Subcutaneous abdominal adipose tissue (tissue), 5 donors: ENCODE data around the gene SEPTIN14.
"Not testable (repeated sequence)": the region's sequence is repeated elsewhere in the genome, so short reads cannot be mapped to it uniquely, and the experiment has no call there.

Experiments used
- H3K27ac ChIP-seq: one replicate; pipeline ENCODE4 v1.7.0; 2013; ENCODE audit warnings: low read depth, mild to moderate bottlenecking, inconsistent platforms, low read length, moderate library complexity
- H3K27me3 ChIP-seq, 5 donors: one replicate each; pipeline ENCODE4 v1.7.0; 2013; ENCODE audit warnings: low read length in 5 of 5, inconsistent platforms in 1 of 5; ENCODE audit not compliant: control insufficient read depth in 5 of 5, insufficient read depth in 4 of 5
- H3K36me3 ChIP-seq, 5 donors: one replicate each; pipeline ENCODE4 v1.7.0; 2013; ENCODE audit warnings: low read length in 5 of 5; ENCODE audit not compliant: control insufficient read depth in 5 of 5, insufficient read depth in 5 of 5
- H3K4me1 ChIP-seq, 5 donors: one replicate each; pipeline ENCODE4 v1.7.0; 2013; ENCODE audit warnings: low read length in 5 of 5, mild to moderate bottlenecking in 3 of 5, moderate library complexity in 1 of 5; ENCODE audit not compliant: control insufficient read depth in 5 of 5, insufficient read depth in 5 of 5
- H3K4me3 ChIP-seq, 5 donors: one replicate each; pipeline ENCODE4 v1.7.0; 2013; ENCODE audit warnings: low read length in 5 of 5, low read depth in 1 of 5
- H3K9ac ChIP-seq, 5 donors: one replicate each; pipeline ENCODE4 v1.7.0; 2013; ENCODE audit warnings: low read length in 5 of 5, mild to moderate bottlenecking in 4 of 5, moderate library complexity in 3 of 5
- H3K9me3 ChIP-seq, 5 donors: one replicate each; pipeline ENCODE4 v1.7.0; 2013; ENCODE audit warnings: low read length in 5 of 5; ENCODE audit not compliant: control insufficient read depth in 5 of 5
- donor health status: healthy.
- donor health status: healthy.
- donor health status: healthy.
- donor health status: healthy.
- donor health status: healthy.

The SEPTIN14 gene

DNA sequence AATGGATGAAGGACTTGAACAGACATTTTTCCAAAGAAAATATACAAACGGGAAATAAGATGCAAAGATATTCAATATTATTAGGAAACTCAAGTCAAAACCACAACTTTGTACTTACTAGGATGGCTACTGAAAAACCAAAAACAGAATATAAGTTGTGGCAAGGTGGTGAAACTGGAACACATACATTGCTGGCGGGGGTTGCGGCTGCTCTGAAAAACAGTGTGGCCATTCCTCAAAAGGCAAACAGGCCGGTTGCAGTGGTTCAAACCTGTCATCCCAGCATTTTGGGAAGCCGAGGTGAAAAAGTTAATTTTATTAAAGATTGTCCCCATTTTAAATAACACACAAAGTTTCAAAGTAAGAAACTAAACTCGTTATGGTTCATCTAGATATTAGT, 14.8 kb upstream of the SEPTIN14 start:
- H3K9me3 ChIP-seq = no peaks in the 10 kb centered on the region
- no peak overlapping the region for H3K27ac ChIP-seq
- no peak overlapping the region for H3K4me3 ChIP-seq
- no peaks in the 10 kb centered on the region for H3K4me1 ChIP-seq
- H3K9ac ChIP-seq = no peak overlapping the region
- H3K36me3 ChIP-seq = no peaks in the 10 kb centered on the region
- no peaks in the 10 kb centered on the region for H3K27me3 ChIP-seq

GRCh38 chr7:55873765-55874164, 11.2 kb upstream of the SEPTIN14 start:
- no peak overlapping the region for H3K9ac ChIP-seq
- no peak overlapping the region for H3K4me3 ChIP-seq
- H3K27ac ChIP-seq = no peak overlapping the region
- peaks cover 0 to 3% (median 0%) of the 10 kb centered on the region in 5 donors for H3K9me3 ChIP-seq
- no peaks in the 10 kb centered on the region for H3K27me3 ChIP-seq
- no peaks in the 10 kb centered on the region for H3K36me3 ChIP-seq
- H3K4me1 ChIP-seq = no peaks in the 10 kb centered on the region

GRCh38 chr7:55871932-55872485, 9.5 kb upstream of the SEPTIN14 start:
- H3K9ac ChIP-seq = no peak overlapping the region
- H3K27ac ChIP-seq = no peak overlapping the region
- no peaks in the 10 kb centered on the region for H3K4me1 ChIP-seq
- no peak overlapping the region for H3K4me3 ChIP-seq
- H3K9me3 ChIP-seq = peaks cover 0 to 3% (median 0%) of the 10 kb centered on the region in 5 donors
- no peaks in the 10 kb centered on the region for H3K27me3 ChIP-seq
- H3K36me3 ChIP-seq = no peaks in the 10 kb centered on the region

- not testable (repeated sequence) for H3K4me1 ChIP-seq, H3K27ac ChIP-seq, H3K9ac ChIP-seq, H3K27me3 ChIP-seq, H3K36me3 ChIP-seq, H3K9me3 ChIP-seq, H3K4me3 ChIP-seq
These were observed 6.4 kb upstream of the SEPTIN14 start for GRCh38 chr7:55868989-55869388.

DNA sequence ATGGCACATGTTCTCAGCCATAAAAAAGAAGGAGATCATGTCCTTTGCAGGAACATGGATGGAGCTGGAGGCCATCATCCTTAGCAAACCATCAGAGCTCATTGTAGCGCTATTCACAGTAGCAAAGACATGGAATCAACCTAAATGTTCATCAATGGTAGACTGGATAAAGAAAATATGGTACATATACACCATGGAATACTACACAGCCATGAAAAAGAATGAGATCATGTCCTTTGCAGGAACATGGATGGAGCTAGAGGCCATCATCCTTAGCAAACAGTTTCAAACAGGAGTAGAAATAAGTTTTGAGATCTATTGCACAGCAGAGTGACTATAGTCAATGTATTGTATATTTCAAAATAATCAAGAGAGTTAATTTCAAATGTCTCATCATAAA, 17.4 kb downstream of the SEPTIN14 start:
- not testable (repeated sequence) for H3K36me3 ChIP-seq, H3K4me1 ChIP-seq, H3K9ac ChIP-seq, H3K27me3 ChIP-seq, H3K9me3 ChIP-seq, H3K27ac ChIP-seq, H3K4me3 ChIP-seq

GRCh38 chr7:55838595-55838994, 24.0 kb downstream of the SEPTIN14 start:
- no peaks in the 10 kb centered on the region for H3K4me1 ChIP-seq

GRCh38 chr7:55827577-55827976, 35.0 kb downstream of the SEPTIN14 start:
- Histone ChIP-seq H3K9ac (no peak overlapping the region), H3K27me3 (peaks cover 0 to 4% (median 0%) of the 10 kb centered on the region in 5 donors), H3K4me1 (no peaks in the 10 kb centered on the region), H3K27ac (no peak overlapping the region), H3K9me3 (peaks cover 10 to 41% (median 35%) of the 10 kb centered on the region in 5 donors), H3K36me3 (no peaks in the 10 kb centered on the region), H3K4me3 (peak overlapping the region in 2 of 5 donors; percentile 12 to 50)

More at GRCh38 chr7:55838595-55838994, 24.0 kb downstream of the SEPTIN14 start:
- Histone ChIP-seq H3K9ac (no peak overlapping the region), H3K4me3 (no peak overlapping the region), H3K9me3 (no peaks in the 10 kb centered on the region), H3K27ac (no peak overlapping the region), H3K36me3 (no peaks in the 10 kb centered on the region), H3K27me3 (no peaks in the 10 kb centered on the region)

- no peaks in the 10 kb centered on the region for H3K4me1 ChIP-seq
- H3K27ac ChIP-seq = no peak overlapping the region
- no peaks in the 10 kb centered on the region for H3K36me3 ChIP-seq
- no peaks in the 10 kb centered on the region for H3K27me3 ChIP-seq
- H3K9me3 ChIP-seq = peaks cover 2 to 28% (median 19%) of the 10 kb centered on the region in 5 donors
- no peak overlapping the region for H3K9ac ChIP-seq
- H3K4me3 ChIP-seq = no peak overlapping the region
These were observed 43.9 kb downstream of the SEPTIN14 start for GRCh38 chr7:55818686-55819085.

DNA sequence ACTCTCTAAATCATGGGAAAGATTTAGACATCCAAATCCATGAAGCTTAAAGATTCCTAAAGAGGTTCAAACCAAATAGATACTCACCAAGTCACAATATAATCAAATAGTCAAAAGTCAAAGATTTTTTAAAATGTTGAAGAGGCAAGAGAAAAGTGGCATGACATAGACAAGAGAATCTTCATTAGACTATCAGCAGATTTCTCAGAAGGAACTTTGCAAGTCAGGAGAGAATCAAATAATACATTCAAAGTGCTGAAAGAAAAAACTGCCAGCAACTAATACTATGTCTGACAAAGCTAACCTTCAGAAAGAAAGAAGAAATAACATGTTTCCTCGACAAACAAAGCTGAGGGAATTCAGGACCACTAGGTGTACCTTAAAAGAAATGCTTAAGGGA, 65.3 kb downstream of the SEPTIN14 start:
- H3K4me3 ChIP-seq, H3K27me3 ChIP-seq, H3K9ac ChIP-seq, H3K4me1 ChIP-seq, H3K36me3 ChIP-seq, H3K27ac ChIP-seq: not testable (repeated sequence)
- peaks cover 0 to 27% (median 17%) of the 10 kb centered on the region in 5 donors for H3K9me3 ChIP-seq

GRCh38 chr7:55794527-55794926, 68.0 kb downstream of the SEPTIN14 start:
- Histone ChIP-seq H3K4me1 (no peaks in the 10 kb centered on the region), H3K27ac (no peak overlapping the region), H3K36me3 (no peaks in the 10 kb centered on the region), H3K4me3 (no peak overlapping the region), H3K9me3 (peaks cover 0 to 27% (median 17%) of the 10 kb centered on the region in 5 donors), H3K9ac (no peak overlapping the region), H3K27me3 (no peaks in the 10 kb centered on the region)

- Histone ChIP-seq H3K36me3 (no peaks in the 10 kb centered on the region), H3K9me3 (peaks cover 0 to 12% (median 3%) of the 10 kb centered on the region in 5 donors), H3K27ac (no peak overlapping the region), H3K4me1 (no peaks in the 10 kb centered on the region), H3K9ac (no peak overlapping the region), H3K27me3 (no peaks in the 10 kb centered on the region), H3K4me3 (no peak overlapping the region)
These were observed 70.5 kb downstream of the SEPTIN14 start for GRCh38 chr7:55792048-55792447.
